GM13976 (cell line): ENCODE data around the gene RGS9.

Experiments
- DNase-seq: peaks from one replicate; pipeline ENCODE4 v3.0.0; 2012; ENCODE audit warnings: low spot score
- in situ Hi-C: fragments of 300-500 bp; cut with MboI; formaldehyde crosslinking; loops from one replicate; pipeline ENCODE4 v1.12.0; 2022; ENCODE audit warnings: low sequenced_read_pairs, mixed read lengths, inconsistent platforms; ENCODE audit not compliant: unreplicated experiment
- TF ChIP-seq, protein P1 (sequence below): IDR thresholded peaks from 2 replicates; pipeline ENCODE4 v1.5.1; 2012; ENCODE audit warnings: borderline replicate concordance, mild to moderate bottlenecking; ENCODE audit not compliant: insufficient read depth; ENCODE audit errors: extremely low read depth, missing control alignments, control extremely low read depth

Gene RGS9

DNA sequence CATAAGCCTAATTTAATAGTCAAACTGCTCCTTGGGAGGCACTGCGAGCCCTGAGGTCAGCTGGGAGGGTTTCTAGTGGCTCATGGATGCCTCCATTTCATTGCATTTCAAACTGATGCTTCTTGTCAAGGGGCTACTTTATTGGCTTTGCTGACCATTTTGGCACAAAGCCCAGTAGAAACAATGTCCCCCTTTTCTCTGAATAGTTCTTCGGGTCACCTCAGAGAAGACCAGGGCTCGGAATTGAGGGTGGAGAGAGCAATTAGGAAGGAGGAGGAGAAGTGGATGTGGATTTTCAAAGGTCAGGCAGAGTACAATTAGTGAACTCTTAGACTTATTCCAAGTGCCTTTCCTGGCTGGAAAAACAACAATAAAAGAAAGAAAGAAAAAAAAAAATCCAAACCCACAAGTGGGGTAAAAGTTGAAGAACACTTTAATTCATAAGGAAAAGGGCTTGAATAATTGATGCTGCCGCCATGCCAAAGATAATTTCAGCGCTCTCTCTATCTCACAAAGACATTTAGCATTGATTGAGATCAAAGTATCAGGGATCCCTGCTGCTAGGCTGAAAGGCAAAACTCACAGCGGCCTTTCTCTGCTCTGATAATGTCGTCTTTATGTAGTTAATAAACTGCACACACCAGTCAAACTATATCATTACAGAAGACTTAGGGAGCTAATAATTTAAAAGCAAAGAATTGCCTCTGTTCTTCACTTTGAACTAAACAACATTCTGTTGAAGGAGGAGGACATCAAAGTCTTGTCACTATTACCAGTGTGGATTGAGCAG lies 122.7 kb downstream of the RGS9 start:
- in situ Hi-C loops: no loop called here
- TF ChIP-seq, protein P1, sequence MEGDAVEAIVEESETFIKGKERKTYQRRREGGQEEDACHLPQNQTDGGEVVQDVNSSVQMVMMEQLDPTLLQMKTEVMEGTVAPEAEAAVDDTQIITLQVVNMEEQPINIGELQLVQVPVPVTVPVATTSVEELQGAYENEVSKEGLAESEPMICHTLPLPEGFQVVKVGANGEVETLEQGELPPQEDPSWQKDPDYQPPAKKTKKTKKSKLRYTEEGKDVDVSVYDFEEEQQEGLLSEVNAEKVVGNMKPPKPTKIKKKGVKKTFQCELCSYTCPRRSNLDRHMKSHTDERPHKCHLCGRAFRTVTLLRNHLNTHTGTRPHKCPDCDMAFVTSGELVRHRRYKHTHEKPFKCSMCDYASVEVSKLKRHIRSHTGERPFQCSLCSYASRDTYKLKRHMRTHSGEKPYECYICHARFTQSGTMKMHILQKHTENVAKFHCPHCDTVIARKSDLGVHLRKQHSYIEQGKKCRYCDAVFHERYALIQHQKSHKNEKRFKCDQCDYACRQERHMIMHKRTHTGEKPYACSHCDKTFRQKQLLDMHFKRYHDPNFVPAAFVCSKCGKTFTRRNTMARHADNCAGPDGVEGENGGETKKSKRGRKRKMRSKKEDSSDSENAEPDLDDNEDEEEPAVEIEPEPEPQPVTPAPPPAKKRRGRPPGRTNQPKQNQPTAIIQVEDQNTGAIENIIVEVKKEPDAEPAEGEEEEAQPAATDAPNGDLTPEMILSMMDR: no peak

DNA sequence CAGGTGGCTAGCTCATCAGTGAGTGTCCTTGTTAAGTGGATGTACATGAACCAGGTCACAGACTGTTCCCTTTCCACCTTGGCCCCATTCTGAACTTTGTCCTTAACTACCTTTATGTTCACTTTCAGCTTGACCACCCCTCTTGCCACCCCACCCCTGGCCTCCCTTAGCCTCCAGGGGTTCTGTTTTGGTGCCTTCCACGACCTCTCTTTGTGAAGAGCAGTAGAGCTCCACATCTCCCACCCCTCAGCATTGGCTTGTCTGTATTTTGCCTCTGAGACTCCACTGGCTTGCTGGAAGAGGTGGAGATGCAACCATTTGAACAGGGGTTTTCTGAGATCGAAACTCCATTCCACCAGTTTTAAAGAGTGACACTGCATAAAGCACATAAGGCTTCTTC lies 123.5 kb downstream of the RGS9 start:
- in situ Hi-C loops: no loop called here
- TF ChIP-seq, protein P1: no peak
- no peak for DNase-seq

More for the DNA sequence above, 122.7 kb downstream of the RGS9 start:
- no peak for DNase-seq

DNA sequence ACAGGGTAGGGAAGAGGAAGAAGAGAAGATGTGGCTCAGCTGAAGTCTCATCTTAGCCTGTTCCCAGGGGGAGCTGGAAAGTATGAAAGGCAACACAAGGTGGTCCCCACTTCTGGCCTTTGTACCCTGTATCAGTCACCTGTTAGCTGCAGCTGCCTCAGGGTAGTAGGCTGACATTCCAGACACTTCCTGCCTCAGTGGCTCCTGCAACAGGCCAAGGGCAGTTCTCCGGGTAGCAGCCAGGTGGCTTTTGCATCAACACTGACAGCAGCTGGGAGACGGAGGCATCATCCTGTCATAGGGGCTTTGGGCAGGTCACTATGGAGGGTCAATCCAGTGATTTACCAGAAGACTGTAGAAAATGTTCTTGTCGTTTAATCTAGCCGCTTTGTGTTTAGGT lies 124.0 kb downstream of the RGS9 start:
- DNase-seq: no peak
- in situ Hi-C loops: no loop called here
- TF ChIP-seq, protein P1: no peak

DNA sequence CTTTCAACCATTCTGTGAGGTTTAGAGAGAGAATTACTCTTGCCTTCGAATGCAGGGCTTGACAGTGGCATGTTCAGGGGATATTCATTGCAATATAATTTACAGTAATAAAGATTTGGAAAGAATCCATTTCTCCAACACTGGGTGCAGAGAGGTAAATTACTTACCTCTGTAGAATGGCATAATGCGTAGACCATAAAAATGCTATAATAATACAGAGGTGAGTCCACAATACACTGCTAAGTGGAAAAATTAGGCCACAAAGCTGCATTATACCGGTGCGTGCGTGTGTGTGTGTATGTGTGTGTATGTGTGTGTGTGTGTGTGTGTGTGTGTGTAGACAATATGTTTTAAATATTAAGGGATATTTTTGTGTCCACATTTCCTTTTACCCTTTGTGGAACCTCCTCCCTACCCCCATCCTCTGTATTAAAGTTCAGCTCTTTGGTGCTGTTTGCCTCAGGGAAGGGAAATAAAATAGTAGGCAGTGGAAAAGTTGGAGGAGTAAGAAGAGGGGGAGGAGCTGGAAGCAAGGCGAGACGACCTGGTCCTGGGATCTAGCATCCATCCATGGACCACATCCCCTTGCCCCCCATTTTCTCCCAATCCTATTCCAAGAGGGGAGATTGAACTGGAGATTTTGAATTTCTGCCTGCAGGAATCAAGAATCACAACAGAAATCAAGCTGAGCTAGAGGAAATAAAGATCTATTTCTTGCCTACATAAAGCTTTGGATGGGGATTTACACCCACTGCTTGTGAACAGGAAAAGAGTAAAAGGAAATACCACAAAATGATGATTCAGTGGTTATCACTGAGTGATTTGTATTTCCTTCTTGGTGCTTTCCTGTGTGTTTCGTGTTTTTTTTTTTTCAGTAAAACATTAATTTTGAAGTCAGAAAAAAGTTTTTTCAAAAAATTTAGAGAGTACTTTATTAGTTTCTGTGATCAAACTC lies 124.8 kb downstream of the RGS9 start:
- DNase-seq: no peak
- TF ChIP-seq, protein P1: no peak
- in situ Hi-C loops: no loop called here

DNA sequence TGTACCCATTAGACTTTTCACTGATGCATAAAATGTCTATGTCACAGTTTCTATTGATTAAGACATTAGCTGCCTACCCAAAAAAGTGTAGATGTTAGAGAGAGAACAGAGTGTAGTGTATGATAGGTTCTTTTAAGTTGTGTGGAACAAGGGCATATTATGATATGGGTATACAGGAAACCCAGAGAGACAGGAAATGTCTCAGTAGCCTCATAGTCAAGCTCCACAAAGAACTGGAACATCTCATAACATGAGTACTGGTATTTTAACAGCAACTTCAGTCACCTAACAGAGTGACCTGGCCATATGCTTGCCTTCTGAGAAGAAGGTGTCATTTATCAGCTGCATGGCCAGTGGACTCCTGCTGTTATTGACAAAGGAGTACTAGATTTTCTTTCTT lies 128.1 kb downstream of the RGS9 start:
- TF ChIP-seq, protein P1: no peak
- in situ Hi-C loops: no loop called here
- DNase-seq: no peak

DNA sequence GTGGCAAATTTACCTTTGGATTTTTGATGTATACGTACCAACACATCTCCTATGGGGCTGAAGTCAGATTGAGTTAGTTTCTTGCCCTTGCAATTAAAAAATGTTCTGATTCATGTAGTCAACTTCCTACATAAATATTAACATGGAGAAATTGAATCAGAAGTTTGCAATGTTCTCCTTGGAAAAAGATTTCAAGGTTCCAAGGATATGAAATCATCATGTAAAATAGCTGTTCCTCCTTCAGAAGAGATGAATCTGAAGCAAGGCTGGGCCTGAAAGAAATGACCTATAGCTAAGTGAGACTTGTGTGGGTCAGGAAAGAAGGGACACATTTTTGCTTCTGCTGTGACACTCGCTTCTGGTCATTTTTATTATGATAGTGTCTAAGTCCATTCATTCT lies 131.7 kb downstream of the RGS9 start:
- in situ Hi-C loops: no loop called here
- DNase-seq: no peak
- TF ChIP-seq, protein P1: no peak
